Stimulated activated CD8-positive, alpha-beta memory T cell treated with anti-CD3 and anti-CD28 coated beads, Interleukin-4, amount 100 ng/mL, for 48 hours (primary cell): ENCODE results near the gene ACOX2.
A peak's percentile ranks its signal among the peaks of the same experiment; 100 is the strongest.

Source experiments
- DNase-seq: peaks from one replicate; pipeline ENCODE4 v3.0.0-alpha.2; 2020

The ACOX2 gene

DNA sequence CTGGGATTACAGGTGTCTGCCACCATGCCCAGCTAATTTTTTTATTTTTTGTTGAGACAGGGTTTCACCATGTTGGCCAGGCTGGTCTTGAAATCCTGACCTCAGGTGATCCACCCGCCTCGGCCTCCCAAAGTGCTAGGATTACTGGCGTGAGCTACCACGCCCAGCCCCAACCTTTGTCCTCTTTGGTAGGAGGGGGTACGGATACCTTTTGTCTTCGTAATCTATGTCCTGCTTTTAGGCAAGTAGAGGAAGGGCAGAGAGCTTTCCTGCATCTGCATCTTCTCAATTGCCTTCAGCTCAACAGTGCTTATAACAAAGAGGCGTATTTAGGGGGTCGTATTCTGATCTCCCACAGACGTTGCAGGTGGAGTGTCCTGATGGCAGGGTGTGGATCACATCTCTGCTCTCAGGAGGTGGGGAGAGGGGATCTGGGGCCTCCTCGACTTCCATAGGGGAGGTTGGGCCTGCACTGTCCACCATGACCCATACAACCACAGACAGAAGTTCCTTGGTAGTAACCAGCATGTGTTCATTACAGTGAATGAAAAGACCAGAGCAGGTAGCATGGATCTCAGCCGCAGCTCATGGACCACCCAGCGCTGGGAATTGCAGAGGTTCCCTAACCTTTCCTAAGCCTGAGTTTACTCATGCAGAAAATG lies 66.5 kb downstream of the ACOX2 start:
- no peak for DNase-seq

DNA sequence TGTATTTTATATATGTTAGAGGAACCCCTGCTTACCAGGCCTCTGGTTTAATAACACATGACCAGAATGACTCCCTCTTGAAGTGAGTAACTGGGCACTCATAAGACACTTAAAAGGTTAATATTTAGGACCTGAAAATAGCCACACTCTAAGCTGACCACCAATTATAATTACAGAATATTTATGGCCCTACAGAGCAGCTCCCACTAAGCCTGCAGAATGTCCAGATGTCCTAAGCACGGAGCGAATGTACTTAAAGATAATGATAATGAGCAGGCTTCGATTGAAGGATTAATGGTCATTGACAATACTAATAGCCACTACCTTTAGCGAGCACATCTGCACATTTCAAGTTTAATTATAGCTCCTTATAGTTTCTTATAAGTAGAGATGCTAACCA lies 67.9 kb downstream of the ACOX2 start:
- no peak for DNase-seq

DNA sequence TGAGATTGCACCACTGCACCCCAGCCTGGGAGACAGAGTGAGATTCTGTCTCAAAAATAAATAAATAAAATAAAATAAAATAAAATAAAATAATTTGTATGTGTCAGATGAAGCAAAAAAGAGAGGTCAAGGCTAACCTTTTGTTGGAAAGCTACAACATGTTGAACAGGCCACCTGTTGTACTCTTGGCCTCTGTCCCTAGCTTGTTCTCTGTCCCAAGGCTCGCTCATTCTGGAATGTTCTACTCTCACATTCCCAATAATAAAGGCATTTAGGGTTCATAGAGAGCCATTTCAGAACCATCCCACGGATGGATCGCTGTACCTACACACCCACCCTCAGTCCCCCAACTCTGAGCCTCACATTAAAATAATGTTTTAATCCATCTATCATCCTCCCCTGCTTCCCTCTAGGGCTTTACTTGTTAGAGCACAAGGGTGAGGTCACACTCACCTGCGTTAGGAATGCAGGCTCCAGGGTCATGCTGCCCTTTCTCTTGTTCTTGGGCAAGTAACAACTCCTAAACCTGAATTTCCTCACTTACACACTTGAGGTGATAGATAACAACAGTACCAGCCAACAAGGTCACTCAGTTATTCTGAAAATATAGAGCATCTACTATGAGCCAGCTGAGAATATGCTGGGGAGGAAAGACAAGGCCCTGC lies 70.0 kb downstream of the ACOX2 start:
- no peak for DNase-seq

DNA sequence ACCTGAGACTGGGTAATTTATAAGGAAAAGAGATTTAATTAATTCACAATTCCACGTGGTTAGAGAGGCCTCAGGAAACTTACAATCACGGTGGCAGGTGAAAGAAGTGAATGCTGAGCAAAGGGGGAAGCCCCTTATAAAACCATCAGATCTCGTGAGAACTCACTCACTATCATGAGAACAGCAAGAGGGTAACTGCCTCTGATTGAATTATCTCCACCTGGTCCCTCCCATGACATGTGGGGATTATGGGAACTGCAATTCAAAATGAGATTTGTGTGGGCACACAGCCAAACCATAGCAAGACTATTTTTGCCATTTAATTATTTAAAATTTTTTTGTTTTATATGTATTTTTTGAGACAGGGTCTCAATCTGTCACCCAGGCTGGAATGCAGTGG lies 72.1 kb downstream of the ACOX2 start:
- DNase-seq = peak; percentile 32

DNA sequence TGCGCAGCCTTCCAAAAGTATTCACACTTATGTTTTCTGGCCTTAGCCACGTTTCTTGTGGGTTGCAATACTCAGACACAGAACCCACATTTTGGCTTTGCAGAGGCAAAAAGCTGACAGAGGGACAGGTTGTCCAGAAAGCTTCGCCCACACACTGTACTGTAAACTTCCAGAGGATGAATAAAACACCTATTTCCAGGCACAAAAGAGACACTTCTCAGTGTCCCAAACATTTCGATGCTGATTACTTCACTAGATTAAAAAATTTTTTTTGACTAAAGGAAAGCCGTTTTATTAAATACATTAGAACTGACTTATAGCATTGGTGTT lies 73.1 kb downstream of the ACOX2 start:
- DNase-seq = no peak

DNA sequence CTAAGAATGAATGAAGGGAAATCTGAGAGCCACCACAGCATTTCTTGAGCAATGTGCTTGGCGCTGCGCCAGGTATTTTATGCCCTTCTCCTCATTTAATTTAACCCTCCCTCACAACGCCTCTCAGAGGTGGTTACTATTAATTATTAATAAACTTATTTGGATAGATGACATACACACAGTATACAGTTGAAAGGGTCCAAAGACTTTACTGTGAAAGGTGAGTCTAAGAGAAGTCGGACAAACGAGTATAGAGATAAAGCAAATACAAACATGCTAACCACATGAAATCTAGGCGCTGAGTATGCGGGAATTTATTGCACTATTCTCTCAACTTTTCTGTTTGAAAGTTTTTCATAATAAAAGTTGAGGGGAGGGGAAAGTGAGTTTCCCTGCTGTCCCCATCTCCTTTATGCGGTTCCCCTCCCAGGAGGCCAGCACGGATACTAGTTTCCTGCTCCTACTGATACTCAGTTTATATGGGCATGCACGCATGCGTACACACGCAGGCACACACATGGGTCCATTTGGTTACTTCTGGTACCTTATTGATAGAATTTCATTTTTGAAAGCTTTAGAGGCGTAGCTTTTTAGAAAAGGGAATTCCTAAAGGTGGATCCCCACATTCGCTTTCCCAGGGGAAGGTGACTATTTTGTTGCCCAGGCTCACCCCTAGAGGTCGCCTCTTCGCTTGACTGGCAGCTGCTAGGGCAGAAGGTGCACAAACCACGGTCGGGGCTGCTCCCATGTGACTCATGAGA lies 73.6 kb downstream of the ACOX2 start:
- peak; percentile 86 for DNase-seq

DNA sequence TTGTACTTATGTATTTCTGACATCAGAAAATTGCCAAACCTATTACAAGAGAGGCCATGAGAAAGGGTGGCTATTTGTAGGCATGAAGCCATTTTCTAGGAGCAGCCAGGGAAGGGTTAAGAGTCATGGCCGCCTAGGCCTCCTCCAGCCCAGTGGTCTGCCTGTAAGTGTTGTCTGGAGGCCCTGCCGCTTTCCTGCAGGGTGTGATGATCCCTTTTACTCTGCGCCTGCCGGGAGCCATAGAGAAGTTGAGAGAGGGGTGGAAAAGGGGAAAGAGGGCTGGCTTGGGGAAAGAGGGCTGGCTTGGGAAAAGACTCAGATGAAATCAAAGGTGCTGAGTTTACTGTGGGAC lies 74.2 kb downstream of the ACOX2 start:
- no peak for DNase-seq

DNA sequence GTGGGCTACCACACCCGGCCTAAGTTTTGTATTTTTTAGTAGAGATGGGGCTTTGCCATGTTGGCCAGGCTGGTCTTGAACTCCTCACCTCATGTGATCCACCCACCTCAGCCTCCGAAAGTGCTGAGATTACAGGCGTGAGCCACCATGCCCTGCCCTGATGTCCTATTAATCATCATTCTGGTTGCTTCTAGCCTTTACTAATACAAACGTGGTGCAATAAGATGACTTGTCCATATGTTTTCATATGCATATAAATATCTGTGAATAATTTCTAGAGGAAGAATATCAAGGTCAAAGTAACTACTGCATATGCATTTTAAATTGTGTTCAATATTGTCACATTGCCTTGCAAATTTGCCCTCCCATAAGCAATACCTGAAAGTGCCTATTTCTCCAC lies 77.8 kb downstream of the ACOX2 start:
- DNase-seq = no peak
